Dedifferentiated amniotic fluid mesenchymal stem cell (primary cell): ENCODE measurements around the gene KDM4B.

ENCODE experiments used
- DNase-seq: peaks from one replicate; pipeline ENCODE4 v3.0.0-alpha.2; 2016; ENCODE audit errors: extremely low spot score

Gene KDM4B

GRCh38 chr19:5086725-5087439 lies 118.0 kb downstream of the KDM4B start:
- DNase-seq, result no peak

- DNase-seq, result no peak
Observed at GRCh38 chr19:5089283-5089682, 120.4 kb downstream of the KDM4B start.

- no peak for DNase-seq
Observed at GRCh38 chr19:5090465-5091017, 121.6 kb downstream of the KDM4B start.

- DNase-seq, result no peak
Observed at GRCh38 chr19:5091018-5091683, 122.2 kb downstream of the KDM4B start.

DNA sequence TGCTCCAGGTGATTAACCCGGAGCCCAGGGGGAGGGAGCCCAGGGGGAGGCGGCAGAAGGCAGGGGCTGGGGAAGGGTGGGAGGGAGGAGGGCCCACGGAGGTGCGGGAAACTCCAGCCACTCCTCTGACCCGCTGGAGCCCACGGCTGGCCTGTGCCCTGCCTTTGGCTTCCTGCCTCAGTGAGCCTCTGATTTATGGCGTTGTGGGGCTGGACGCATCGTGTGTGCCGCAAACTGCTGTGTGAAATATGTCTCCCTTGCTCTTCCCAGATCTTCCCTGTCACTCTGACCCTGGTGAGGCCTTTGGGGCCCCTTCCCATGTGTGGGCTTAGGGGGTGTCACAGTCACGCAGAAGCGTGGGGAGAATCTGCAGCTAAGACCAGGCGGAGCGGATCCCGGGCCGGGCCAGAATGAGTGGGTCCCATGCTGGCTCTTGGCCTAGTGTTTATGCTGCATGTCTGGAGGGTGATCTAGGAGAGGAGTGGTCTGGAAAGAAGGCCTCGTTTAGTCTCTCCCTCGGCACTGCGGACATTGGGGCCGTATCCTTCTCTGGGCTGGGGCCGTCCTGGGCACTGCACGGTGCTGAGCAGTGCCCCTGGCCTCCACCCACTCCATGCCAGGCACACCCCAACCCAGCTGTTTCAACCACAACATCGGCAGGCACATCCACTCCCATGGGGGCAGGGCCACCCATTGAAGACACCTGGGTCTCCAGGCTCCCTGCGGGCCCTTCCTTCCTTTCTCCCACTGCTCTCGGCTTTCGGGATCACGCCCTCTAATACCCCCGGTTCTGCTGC lies 123.0 kb downstream of the KDM4B start:
- no peak for DNase-seq

- no peak for DNase-seq
Observed at GRCh38 chr19:5092481-5092843, 123.5 kb downstream of the KDM4B start.

GRCh38 chr19:5093297-5093928 lies 124.5 kb downstream of the KDM4B start:
- no peak for DNase-seq

- DNase-seq, result no peak
Observed at GRCh38 chr19:5093948-5094718, 125.2 kb downstream of the KDM4B start.

DNA sequence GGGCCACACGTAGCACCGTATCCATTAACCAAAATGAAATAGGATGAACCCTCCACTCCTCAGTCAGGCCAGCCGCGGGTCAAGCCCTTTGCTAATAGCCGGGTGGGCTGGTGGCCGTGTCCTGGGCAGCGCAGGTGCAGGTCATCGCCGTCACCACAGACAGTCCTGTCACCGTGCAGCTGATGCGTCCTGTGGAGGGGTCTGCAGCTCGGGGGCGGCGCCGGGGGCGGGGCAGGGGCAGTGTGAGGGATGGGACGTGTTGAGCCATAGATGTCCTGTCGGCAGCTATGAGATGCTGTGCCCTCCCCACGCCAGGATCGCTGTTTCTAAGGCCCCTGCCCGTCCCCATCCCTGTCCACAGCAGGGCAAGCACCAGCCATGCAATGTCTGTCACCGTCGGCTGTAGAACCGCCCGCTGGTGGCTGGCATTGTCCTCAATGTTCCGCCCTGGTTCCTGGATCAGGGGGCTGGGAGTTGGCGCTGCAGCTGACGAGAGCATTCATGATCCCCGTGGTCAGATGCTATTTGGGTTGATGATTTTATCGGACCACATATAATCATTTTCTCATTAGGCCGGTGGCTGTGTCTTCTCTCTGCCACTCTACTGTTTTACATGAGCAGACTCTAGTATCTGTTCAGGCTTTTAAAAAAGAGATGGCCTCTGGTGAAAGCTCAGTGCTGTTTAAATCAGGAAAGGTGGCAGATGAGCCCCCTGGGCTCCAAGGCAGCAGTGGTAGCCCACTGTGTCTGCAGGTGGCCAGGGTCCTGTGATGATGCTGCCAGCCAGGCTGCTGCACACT lies 126.1 kb downstream of the KDM4B start:
- DNase-seq, result no peak

GRCh38 chr19:5095568-5095850 lies 126.6 kb downstream of the KDM4B start:
- DNase-seq, result no peak

DNA sequence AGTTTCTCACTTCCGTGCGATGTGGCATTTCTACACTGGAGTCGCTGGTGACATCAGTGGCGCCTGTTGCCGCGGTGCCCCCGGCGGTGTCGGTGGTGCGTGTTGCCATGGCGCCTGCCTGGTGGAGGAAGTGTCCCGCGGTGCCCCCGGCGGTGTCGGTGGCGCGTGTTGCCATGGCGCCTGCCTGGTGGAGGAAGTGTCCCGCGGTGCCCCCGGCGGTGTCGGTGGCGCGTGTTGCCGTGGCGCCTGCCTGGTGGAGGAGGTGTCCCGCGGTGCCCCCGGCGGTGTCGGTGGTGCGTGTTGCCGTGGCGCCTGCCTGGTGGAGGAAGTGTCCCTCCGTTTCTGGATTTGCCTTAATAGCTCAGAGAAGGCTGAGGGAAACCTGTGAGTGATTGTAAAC lies 127.6 kb downstream of the KDM4B start:
- no peak for DNase-seq

- DNase-seq, result no peak
Observed at GRCh38 chr19:5097331-5097930, 128.5 kb downstream of the KDM4B start.

- no peak for DNase-seq
Observed at GRCh38 chr19:5097959-5098623, 129.2 kb downstream of the KDM4B start.

- DNase-seq, result no peak
Observed at GRCh38 chr19:5098646-5099045, 129.7 kb downstream of the KDM4B start.

- no peak for DNase-seq
Observed at GRCh38 chr19:5099701-5100221, 130.8 kb downstream of the KDM4B start.

GRCh38 chr19:5101871-5102270 lies 133.0 kb downstream of the KDM4B start:
- no peak for DNase-seq

GRCh38 chr19:5102520-5102919 lies 133.6 kb downstream of the KDM4B start:
- no peak for DNase-seq

DNA sequence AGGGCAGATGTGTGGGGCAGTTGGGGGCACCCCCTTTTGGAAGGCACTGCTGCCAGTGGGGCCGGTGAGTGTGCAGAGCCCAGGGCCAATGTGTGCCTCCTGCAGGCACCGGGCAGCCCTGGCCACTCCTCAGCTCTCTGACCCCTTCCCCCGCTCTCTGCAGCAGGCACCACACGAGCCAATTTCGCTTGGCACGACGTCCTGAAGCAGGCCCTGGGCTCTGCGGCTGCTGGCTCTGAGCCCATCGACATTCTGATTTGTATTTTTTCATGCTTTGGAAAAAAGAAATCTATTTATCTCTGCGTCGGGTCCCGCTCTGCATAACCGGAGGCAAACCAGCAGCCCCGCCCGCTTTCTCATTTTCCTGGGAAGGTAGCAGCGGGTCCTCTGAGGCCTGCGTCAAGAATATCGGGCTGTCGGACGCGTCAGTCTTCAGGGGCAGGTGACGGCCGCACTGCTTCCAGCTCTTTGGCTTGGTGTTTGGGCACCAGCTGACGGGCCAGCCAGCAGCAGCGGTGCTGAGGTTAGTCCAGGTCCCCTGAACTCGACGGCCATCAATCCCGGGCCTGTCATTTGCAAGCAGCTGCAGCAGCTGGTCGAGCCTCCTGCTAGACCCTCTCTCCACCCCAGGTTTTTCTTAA lies 134.3 kb downstream of the KDM4B start:
- DNase-seq, result no peak

DNA sequence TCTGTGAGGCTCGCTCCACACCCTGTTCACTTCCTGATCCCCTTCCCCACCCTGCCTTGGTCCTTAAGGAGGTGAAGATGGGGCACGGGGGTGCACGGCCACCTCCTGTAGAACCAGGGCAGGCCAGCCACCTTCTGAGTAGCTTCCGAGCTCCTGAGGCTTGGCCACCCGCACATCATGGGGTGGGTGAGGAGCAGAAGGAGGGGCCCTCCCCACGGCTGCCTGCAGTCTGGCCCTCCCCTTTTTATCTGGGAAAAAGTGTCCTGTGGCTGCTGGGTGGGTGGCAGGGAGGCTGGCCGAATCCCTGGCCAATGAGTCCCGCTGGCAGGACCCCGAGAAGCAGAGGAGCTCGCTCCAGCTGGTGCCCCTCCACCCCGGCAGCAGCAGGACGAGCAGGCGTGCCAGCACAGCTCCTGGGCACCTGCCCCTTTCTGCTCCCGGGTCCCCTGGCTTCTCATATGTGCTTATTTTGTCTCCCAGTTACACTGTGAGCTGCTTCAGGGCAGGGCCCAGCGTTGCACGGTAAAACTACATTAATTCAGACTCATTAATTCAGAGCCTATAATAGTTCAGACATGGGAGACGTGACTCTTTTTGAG lies 135.0 kb downstream of the KDM4B start:
- DNase-seq, result no peak
